GM20000 (cell line): ENCODE measurements around the gene GRM4.

Experiments
- DNase-seq: peaks from one replicate; pipeline ENCODE4 v3.0.0; 2012; ENCODE audit warnings: low spot score
- CTCF ChIP-seq: IDR thresholded peaks from 2 replicates; pipeline ENCODE4 v1.5.1; 2012; ENCODE audit warnings: mild to moderate bottlenecking, control low read depth; ENCODE audit errors: extremely low read depth, missing control alignments

Gene GRM4

GRCh38 chr6:34090935-34091334, 55.0 kb downstream of the GRM4 start:
- no peak for DNase-seq
- TF ChIP-seq CTCF: no peak

- no peak for TF ChIP-seq CTCF
Observed at GRCh38 chr6:34090529-34090928, 55.4 kb downstream of the GRM4 start.

GRCh38 chr6:34086558-34086957, 59.3 kb downstream of the GRM4 start:
- no peak for DNase-seq
- TF ChIP-seq CTCF: no peak

More at GRCh38 chr6:34090529-34090928, 55.4 kb downstream of the GRM4 start:
- no peak for DNase-seq

- DNase-seq: no peak
- no peak for TF ChIP-seq CTCF
Observed at GRCh38 chr6:34085453-34086170, 60.3 kb downstream of the GRM4 start.

GRCh38 chr6:34084591-34085290, 61.1 kb downstream of the GRM4 start:
- no peak for TF ChIP-seq CTCF

GRCh38 chr6:34082864-34083626, 62.8 kb downstream of the GRM4 start:
- TF ChIP-seq CTCF: no peak

More at GRCh38 chr6:34084591-34085290, 61.1 kb downstream of the GRM4 start:
- DNase-seq: no peak

GRCh38 chr6:34082348-34082747, 63.5 kb downstream of the GRM4 start:
- no peak for TF ChIP-seq CTCF
- no peak for DNase-seq

More at GRCh38 chr6:34082864-34083626, 62.8 kb downstream of the GRM4 start:
- no peak for DNase-seq
